OCI-LY3 (cell line): ENCODE data around the gene CPNE4.

Source experiments
- H2AFZ ChIP-seq: fragments of 200-600, 300-600 bp; shearing (Covaris generic); 2 replicates; pipeline ENCODE4 v1.6.0; 2014; ENCODE audit warnings: antibody characterized with exemption, low read depth, low read length
- H3K27ac ChIP-seq: fragments of 200-600, 300-600 bp; sonication (generic); 2 replicates; pipeline ENCODE4 v1.5.1; 2014; ENCODE audit warnings: mild to moderate bottlenecking, low read length, moderate library complexity, mixed read lengths
- H3K27me3 ChIP-seq: fragments of 200-600, 300-600 bp; sonication (generic); 2 replicates; pipeline ENCODE4 v1.6.1; 2014; ENCODE audit warnings: low read depth, low read length, mixed read lengths
- H3K36me3 ChIP-seq: fragments of 200-600, 300-600 bp; sonication (generic); replicated peaks from 2 replicates; pipeline ENCODE3; 2014; ENCODE audit warnings: low read depth, low read length, mixed read lengths
- H3K4me1 ChIP-seq: fragments of 300-600, 200-600 bp; sonication (generic); 2 replicates; pipeline ENCODE4 v1.6.1; 2014; ENCODE audit warnings: low read length, mixed read lengths
- H3K4me2 ChIP-seq: fragments of 200-600, 300-600 bp; sonication (generic); 2 replicates; pipeline ENCODE4 v1.6.1; 2014; ENCODE audit warnings: low read length, mixed read lengths
- H3K4me3 ChIP-seq: fragments of 300-600, 200-600 bp; sonication (generic); 2 replicates; pipeline ENCODE4 v1.5.1; 2014; ENCODE audit warnings: antibody characterized with exemption, mild to moderate bottlenecking, low read length, moderate library complexity
- H3K79me2 ChIP-seq: fragments of 300-600, 200-600 bp; shearing (Covaris generic); 2 replicates; pipeline ENCODE4 v1.6.1; 2014; ENCODE audit warnings: mild to moderate bottlenecking, low read length, mixed read lengths
- H3K9ac ChIP-seq: fragments of 300-600, 200-600 bp; shearing (Covaris generic); 2 replicates; pipeline ENCODE4 v1.6.0; 2014; ENCODE audit warnings: mild to moderate bottlenecking, low read length, moderate library complexity
- H3K9me3 ChIP-seq: fragments of 200-600, 300-600 bp; shearing (Covaris generic); 2 replicates; pipeline ENCODE4 v1.6.1; 2014; ENCODE audit warnings: low read length, mixed read lengths; ENCODE audit not compliant: insufficient read depth
- H4K20me1 ChIP-seq: fragments of 200-600, 300-600 bp; sonication (generic); 2 replicates; pipeline ENCODE4 v1.6.1; 2016; ENCODE audit warnings: low read length, mixed read lengths; ENCODE audit not compliant: insufficient read depth
- EZH2phosphoT487 ChIP-seq: fragments of 200-600 bp; shearing (Covaris generic); IDR thresholded peaks from 2 replicates; pipeline ENCODE4 v1.6.1; 2018; ENCODE audit warnings: antibody characterized with exemption, mixed run types, low read depth
- TF ChIP-seq, protein P1 (sequence below): fragments of 200-600, 300-600 bp; sonication (generic); IDR thresholded peaks from 2 replicates; pipeline ENCODE4 v1.5.1; 2014; ENCODE audit warnings: antibody characterized with exemption, low read length, low read depth

CPNE4 gene

GRCh38 chr3:131847966-131848510, 186.8 kb downstream of the CPNE4 start:
- Histone ChIP-seq H2AFZ (no peak overlapping the region), H3K27ac (no peak overlapping the region), H3K9me3 (no peaks in the 10 kb centered on the region), H3K4me3 (no peak overlapping the region), H3K9ac (no peak overlapping the region), H3K27me3 (no peaks in the 10 kb centered on the region), H3K36me3 (no peaks in the 10 kb centered on the region), H4K20me1 (no peaks in the 10 kb centered on the region), H3K4me2 (no peak overlapping the region), H3K79me2 (no peaks in the 10 kb centered on the region), H3K4me1 (no peaks in the 10 kb centered on the region)
- no peak for TF ChIP-seq EZH2phosphoT487
- TF ChIP-seq, protein P1, sequence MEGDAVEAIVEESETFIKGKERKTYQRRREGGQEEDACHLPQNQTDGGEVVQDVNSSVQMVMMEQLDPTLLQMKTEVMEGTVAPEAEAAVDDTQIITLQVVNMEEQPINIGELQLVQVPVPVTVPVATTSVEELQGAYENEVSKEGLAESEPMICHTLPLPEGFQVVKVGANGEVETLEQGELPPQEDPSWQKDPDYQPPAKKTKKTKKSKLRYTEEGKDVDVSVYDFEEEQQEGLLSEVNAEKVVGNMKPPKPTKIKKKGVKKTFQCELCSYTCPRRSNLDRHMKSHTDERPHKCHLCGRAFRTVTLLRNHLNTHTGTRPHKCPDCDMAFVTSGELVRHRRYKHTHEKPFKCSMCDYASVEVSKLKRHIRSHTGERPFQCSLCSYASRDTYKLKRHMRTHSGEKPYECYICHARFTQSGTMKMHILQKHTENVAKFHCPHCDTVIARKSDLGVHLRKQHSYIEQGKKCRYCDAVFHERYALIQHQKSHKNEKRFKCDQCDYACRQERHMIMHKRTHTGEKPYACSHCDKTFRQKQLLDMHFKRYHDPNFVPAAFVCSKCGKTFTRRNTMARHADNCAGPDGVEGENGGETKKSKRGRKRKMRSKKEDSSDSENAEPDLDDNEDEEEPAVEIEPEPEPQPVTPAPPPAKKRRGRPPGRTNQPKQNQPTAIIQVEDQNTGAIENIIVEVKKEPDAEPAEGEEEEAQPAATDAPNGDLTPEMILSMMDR, result no peak

GRCh38 chr3:131846296-131846924, 188.4 kb downstream of the CPNE4 start:
- no peak overlapping the region for H2AFZ ChIP-seq
- H3K36me3 ChIP-seq, result no peaks in the 10 kb centered on the region
- no peaks in the 10 kb centered on the region for H3K9me3 ChIP-seq
- no peaks in the 10 kb centered on the region for H3K79me2 ChIP-seq
- H3K4me3 ChIP-seq, result no peak overlapping the region
- no peak overlapping the region for H3K27ac ChIP-seq
- TF ChIP-seq, protein P1, result no peak
- TF ChIP-seq EZH2phosphoT487, result no peak
- H4K20me1 ChIP-seq, result no peaks in the 10 kb centered on the region
- H3K27me3 ChIP-seq, result no peaks in the 10 kb centered on the region
- H3K4me1 ChIP-seq, result no peaks in the 10 kb centered on the region
- no peak overlapping the region for H3K9ac ChIP-seq
- no peak overlapping the region for H3K4me2 ChIP-seq

DNA sequence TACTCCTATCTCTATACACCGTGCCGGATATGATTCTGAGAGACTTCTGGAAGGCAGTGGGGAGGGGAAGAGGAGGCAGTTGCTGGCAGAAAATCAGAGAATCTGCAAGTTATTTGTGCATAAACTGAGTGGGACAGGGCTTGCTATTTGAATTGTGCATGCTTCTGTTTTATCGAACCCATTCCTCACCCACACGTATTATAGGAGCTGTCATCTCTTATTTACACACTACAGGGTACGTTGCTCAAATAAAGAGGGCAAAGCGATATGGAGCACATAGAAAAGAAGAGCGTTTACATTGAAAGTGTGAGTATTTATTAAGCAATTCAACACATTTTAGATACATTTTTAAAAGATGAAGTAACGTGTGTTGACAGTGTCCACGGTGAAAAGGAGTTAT, 191.6 kb downstream of the CPNE4 start:
- no peaks in the 10 kb centered on the region for H3K27me3 ChIP-seq
- no peak overlapping the region for H3K9ac ChIP-seq
- H4K20me1 ChIP-seq, result no peaks in the 10 kb centered on the region
- no peak overlapping the region for H3K4me3 ChIP-seq
- H3K9me3 ChIP-seq, result no peaks in the 10 kb centered on the region
- H3K4me1 ChIP-seq, result no peaks in the 10 kb centered on the region
- H3K79me2 ChIP-seq, result no peaks in the 10 kb centered on the region
- no peak overlapping the region for H2AFZ ChIP-seq
- H3K27ac ChIP-seq, result no peak overlapping the region
- no peak overlapping the region for H3K4me2 ChIP-seq
- H3K36me3 ChIP-seq, result no peaks in the 10 kb centered on the region
- TF ChIP-seq EZH2phosphoT487, result no peak
- TF ChIP-seq, protein P1, result no peak

DNA sequence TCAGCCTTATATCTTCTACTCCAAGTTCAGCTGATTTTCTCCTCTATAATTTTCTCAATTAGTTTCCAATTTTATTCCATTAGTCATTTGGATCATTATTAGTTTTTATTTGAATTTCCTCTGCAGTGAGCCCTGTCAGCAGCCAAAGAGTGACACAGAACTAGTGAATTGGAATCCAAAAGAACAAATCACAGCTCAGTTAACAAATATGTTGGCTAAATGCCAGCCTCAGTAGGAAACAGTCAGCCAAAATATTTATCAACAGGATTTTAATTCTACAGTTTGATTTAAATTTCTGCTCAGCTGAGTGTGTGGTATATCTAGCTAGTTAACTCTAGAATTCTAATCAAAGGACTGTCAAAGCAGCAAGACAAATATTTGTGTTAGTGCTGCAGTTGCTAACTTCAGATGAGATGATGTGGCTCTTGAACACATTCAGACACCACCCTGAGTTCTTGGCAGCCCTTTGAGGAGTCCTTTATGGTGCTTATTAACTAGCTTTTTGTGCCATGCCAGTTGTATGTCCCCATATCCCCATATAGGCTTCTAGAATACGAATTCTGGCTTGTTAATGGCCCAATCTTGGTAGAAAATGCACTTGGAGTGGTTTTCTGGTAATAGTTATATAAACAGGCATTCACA, 194.5 kb downstream of the CPNE4 start:
- Histone ChIP-seq H3K27ac (no peak overlapping the region), H3K4me3 (no peak overlapping the region), H2AFZ (no peak overlapping the region), H3K36me3 (no peaks in the 10 kb centered on the region), H3K27me3 (no peaks in the 10 kb centered on the region), H3K9me3 (no peaks in the 10 kb centered on the region), H3K79me2 (no peaks in the 10 kb centered on the region), H3K4me2 (no peak overlapping the region), H3K4me1 (no peaks in the 10 kb centered on the region), H4K20me1 (no peaks in the 10 kb centered on the region), H3K9ac (no peak overlapping the region)
- TF ChIP-seq, protein P1, result no peak
- no peak for TF ChIP-seq EZH2phosphoT487
